ENCODE data around the gene TRPM5.

- TF ChIP-seq CTCF (IDR thresholded peaks at IDR 0.05) (no peak), POLR2A (IDR thresholded peaks at IDR 0.05) (no peak)
Observed at GRCh38 chr11:2408671-2409070, 35.6 kb downstream of the TRPM5 start.

Measured in testis (tissue), 2 donors.